ENCODE results near the gene C1orf210. TPM values are rescaled to one million over a fixed set of nuclear protein-coding genes. Genes with fewer than 3 reads are reported as not detected.

C1orf210 gene
- total RNA-seq, 1 donor from 2014 or later, result not detected

DNA sequence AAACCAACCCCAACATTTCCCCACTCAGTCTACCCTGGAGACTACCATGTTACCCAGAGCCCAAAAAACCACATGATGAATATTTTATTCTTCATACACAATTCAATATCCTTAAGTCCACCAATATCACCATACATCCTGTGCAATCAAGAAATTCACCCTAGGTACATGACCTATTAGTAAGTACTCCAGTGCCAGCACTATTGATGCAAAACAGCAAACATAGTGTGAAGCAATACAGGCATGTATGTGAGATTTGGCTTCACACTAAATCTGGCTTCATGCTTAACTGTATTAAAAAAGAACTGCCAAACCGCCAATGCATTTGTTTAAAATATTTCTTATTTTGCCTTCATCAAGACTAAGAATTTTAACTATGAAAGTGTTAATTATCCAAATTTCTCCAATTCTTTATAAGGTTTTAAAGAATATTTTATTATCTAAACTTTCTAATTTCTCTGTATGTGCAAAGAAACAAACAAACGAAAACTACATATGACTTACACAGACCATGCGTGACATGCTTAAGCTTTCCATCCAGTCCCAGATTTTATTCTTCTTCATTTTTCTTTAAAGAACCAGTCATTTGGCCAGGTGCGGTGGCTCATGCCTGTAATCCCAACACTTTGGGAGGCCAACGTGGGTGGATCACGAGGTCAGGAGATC lies 38.0 kb downstream of the C1orf210 start:
- DNase-seq, result no peak

DNA sequence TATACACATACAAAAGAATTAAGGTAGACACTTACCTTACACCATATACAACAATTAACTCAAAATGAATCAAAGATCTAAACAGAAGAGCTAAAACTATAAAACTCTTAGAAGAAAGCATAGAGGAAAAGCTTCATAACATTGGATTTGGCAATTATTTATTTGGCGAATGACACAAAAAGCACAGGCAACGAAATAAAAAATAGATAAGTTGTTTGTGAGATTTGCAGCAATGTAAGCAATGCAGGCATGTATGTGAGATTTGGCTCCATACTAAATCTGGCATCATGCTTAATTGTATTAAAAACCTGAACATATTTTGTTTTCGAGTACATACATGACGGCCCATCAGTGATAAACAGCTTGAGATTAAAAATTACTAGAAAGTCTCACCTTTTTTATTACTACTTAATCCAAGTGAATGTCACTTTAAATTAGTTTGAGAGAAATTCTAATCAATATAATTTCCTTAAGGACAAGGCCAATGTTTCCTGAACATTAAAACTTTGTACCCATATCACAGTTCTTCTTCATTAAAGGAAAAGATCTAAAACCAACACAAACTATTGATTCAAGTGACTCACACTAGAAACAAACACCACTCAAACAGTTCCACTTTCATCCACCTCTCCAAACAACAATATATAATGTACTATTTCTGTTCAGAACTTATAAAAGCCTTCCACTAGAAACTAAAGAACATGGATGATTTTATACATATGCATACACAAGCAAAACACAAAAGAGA lies 38.7 kb downstream of the C1orf210 start:
- no peak for DNase-seq

DNA sequence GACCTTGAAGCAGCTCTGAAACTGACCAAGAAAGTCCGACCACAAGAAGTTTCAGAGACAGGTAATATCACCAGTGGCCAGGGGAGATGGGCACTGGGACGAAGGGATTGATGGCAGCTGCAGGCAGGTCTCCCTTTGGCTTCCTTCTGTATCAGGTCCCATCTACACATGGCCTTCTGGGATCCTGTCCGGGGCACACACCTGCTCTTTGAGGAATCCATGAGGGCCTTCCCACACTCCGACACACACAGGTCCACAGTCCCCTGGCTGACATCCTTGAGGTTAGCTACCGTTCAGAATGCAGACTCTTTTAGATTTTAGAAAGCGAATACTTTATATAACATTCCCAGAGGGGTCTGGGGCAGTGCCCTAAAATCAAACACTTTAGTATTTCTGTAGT lies 42.1 kb downstream of the C1orf210 start:
- no peak for DNase-seq

DNA sequence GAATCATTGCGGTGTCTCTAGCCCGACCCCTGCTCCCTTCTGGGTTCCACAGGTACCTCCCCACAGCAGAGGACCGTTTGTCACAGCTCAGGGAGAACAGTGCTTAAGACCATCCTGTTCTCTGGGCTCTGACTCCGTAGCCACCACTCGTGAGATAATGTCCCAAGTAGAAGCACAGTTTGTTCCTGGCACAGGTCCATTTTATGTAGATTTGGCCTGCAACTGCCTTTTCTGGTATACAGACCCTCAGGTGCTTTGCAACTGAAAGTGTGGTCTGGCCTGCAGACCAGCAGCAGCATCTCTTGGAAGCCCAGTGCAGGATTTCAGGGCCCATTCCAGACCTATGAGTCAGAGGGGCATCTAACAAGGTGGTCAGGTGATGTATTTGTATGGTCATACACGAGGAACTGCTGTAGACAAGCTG lies 44.0 kb downstream of the C1orf210 start:
- DNase-seq, result no peak

DNA sequence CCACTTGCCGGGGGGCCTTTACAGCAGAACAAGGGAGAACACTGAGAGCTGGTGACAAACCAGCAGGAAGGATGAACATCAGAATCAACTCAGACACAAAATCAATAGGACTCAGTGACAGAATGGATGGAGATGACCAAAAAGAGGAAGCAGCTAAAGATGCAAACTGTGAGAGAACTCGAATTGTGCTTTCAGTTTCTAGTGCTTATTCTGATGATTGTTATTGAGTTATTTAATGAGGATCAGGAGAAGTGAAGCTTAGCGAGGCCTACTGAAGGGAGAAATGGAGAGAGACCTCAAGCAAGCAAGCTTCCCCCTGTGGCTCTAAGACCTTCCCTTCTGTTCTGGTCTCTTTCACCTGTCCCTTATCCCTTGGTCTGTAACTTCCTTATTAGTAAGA lies 45.9 kb downstream of the C1orf210 start:
- no peak for DNase-seq

DNA sequence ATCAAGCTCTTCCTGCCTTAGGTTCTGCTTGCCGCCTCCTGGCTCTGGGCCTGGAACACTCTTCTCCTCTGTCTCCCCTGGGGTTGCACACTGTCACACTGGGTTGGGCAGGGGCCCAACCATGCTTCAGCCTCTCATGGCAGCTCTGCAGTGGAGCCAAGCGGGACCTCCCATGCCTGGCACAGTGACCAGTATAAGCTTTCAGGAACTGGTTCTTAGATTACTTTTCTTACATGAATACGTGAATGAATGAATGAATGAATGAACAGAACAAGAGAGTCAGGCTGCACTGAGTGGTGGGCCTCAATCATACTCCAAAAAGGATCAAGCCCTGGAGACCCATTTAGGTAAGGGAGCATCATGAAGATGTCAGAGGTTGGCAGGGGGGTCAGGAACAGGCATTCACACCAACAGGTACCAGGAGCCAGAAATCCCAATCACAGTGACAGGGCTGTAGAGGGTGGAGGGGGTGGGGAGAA lies 46.4 kb downstream of the C1orf210 start:
- no peak for DNase-seq

DNA sequence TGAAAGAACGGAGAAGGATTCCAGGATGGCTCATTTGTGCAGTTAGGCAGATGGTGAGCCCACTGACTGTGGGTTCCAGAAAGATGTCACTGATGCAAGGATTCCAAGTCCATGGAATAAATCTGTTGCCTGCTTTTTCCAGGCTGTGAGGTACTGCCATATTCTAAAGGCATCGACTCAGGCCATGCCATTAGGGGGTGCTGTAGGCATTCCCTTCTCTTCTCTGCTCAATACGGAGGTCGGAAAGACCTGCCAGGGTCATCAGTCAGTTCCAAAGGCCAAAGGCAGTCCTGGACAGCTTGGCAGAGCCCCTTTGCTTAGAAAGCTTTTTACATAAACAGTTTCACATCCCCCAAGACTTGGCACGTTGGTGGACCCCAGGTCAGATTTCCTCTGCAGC lies 47.3 kb downstream of the C1orf210 start:
- DNase-seq, result peak; percentile 28

DNA sequence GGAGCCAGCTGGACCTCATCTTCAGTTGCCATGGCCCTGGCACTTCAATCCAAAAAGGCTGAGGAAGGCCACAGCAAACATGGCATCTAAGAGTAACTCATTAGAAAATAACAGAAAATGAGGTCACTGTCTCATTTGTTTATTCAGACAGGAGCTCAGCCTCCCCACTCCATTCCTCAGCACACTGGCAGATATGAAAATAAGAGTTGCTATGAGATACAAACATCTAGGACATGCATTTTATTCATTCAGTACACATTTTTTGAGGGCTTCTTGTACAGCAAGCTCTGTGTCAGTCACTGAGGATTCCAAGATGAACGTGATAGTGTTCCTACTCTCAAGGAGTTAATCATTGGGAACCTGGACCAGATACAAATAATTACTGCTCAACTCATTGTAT lies 48.3 kb downstream of the C1orf210 start:
- DNase-seq, result no peak

DNA sequence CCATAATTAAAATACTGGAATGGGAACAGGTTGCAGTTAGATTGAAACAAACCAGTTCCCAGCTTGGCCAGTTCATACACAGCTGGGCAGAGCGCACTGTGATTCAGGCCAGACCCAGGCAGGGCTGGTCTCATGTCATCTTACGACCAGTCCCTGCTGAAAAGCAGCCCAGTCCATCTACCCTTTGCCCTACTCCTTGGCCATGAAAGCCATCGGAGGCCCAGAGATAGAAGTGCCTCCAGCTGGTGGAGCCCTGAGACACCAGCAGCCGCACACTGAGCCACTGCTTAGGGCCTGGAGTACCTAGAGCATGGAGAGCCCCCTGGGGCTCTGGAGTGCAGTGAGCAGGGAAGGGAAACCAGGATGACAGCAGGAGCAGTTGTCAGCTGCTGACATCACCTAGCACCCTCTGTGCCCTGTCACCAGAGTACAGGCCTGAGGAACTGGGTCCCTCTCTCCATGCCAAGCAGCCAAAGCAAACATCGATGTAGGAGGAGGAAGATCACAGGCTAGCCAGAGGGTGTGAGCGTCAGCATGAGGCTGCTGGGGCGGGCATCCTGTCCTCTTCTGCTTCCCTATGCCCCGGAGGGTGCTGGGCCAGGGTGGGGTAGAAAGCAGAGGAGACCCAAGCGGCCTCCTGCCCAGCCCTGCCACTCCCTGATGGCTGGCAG lies 49.8 kb downstream of the C1orf210 start:
- no peak for DNase-seq

DNA sequence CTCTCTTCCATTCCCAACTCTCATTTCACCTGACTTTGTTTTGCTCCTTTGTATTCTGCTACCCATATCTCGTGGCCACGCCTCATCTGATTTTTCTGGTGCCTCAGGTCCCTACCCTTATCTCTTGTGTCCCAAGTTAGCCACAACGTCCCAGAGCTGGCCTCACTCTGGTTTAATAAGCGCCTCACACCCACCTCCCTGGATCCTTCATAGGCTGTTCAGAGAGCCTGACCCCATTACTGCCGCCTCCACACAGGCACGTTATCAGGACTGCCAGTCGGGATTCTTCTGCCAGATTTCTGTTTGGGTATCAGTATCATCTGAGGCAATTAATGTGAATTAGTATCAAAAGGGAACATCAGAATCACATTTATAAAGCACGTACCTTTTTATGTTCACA lies 50.3 kb downstream of the C1orf210 start:
- no peak for DNase-seq

DNA sequence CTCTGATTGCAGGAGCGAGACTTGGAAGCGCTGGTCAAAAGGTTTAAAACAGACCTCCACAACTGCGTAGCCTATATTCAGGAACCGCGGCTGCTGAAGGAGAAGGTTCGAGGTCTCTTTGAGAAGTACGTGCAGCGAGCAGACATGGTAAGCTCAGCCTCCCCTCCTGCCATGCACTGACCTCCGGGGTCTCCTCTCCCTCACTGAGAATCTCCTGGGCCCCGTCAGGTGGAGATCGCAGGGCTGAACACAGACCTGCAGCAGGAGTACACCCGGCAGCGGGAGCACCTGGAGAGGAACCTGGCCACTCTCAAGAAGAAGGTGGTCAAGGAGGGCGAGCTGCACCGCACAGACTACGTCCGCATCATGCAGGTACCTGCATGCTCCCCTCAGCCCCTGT lies 51.1 kb downstream of the C1orf210 start:
- DNase-seq, result no peak

DNA sequence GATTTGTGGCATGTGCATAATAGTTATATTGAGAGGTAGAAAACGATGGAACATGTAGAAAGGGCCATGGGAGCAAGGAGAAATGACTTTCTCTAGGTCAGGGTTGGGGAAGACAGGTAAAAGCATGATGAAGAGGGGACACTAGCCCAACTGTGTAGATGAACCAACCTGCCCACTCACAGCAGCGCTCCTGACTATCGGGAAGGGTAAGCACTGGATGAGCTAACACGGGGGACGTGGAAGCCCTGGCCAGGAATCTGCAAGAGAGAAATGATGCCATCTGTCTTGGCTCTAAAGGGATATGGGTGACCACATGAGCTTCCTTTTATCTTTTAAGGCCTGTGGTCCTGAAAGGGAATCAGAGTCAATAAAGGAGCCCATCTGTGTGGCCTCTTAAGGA lies 51.8 kb downstream of the C1orf210 start:
- DNase-seq, result no peak

DNA sequence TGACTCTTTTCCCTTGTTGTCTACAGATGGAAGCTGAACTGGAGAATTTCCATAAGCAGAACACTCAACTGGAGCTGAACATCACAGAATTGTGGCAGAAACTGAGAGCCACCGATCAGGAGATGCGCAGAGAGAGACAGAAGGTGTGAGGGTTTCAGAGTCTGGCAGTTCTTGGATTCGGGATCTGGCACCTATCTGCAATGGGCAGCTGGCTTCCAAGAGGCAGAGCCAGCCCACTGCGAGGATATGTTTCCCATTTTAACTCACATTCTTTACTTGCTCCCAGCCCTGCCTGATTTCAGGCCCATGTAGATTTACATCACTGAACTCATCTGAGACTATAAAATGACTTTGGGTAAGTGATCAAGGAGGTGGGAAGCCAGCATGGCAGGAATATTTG lies 52.9 kb downstream of the C1orf210 start:
- peak; percentile 61 for DNase-seq

DNA sequence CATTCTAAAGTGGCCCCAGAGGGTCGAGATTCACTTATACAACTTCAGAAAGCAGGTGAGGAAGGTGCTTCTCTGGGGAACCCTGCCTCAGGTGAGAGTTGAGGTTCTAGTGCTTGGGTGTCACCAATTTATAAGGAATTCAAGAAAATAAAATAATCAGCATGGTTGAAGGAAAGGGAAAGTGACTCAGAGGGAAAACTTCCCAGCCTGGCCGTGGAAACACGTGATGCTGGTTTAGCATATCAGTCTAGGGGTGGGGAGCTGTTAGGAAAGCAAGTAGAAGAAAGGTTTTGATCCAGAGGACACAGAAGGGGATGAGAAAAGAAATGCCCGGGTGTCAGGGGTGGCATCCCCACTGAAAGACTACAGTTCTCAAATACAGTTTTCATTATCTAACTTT lies 53.3 kb downstream of the C1orf210 start:
- no peak for DNase-seq

Other genes with a start within 250 kb of the C1orf210 start
- gene EBNA1BP2, start 113.3 kb downstream of the C1orf210 start, total RNA-seq, result 46.8 TPM
- gene CFAP57, start 113.3 kb downstream of the C1orf210 start, total RNA-seq, result 1.4 TPM
- gene TMEM125, start 15.6 kb downstream of the C1orf210 start, total RNA-seq, result 0.78 TPM
- gene TIE1, start 15.4 kb upstream of the C1orf210 start, total RNA-seq, result 7.0 TPM
- not detected for gene MPL, start 52.2 kb upstream of the C1orf210 start, total RNA-seq
- 4.2 TPM for gene CDC20, start 73.4 kb upstream of the C1orf210 start, total RNA-seq
- 7.0 TPM for gene ELOVL1, start 82.4 kb upstream of the C1orf210 start, total RNA-seq
- gene MED8, start 104.2 kb upstream of the C1orf210 start, total RNA-seq, result 20.7 TPM
- 17.3 TPM for gene SZT2, start 104.3 kb upstream of the C1orf210 start, total RNA-seq
- 32.1 TPM for gene HYI, start 168.3 kb upstream of the C1orf210 start, total RNA-seq
- 37.6 TPM for gene PTPRF, start 245.3 kb upstream of the C1orf210 start, total RNA-seq

Measured in occipital lobe (tissue), 2 donors.